ENCODE data around the gene LGI2. TPM values are rescaled to one million over a fixed set of nuclear protein-coding genes. Genes with fewer than 3 reads are reported as not detected.

Gene LGI2
- polyA plus RNA-seq, 1 donor (not counting 4 experiments of a cell fraction or from before 2014, with no cell fraction given) = 0.69 TPM

GRCh38 chr4:25075129-25075528, 44.4 kb upstream of the LGI2 start:
- no peaks in the 10 kb centered on the region for H3K4me1 ChIP-seq (ENCODE audit: control insufficient read depth, extremely low read depth, insufficient read depth, low read length)
- H3K9ac ChIP-seq (ENCODE audit: control insufficient read depth, extremely low read depth, insufficient read depth, low read length) = no peak overlapping the region
- DNase-seq (ENCODE audit: low read depth, low spot score) (no peak), FAIRE-seq (no peak)
- no peak overlapping the region for H2AFZ ChIP-seq (ENCODE audit: control insufficient read depth, low read length)
- H3K9me1 ChIP-seq (ENCODE audit: control insufficient read depth, extremely low read depth, insufficient read depth, low read length) = no peaks in the 10 kb centered on the region
- H3K9me3 ChIP-seq (ENCODE audit: control insufficient read depth, low read depth, low read length) = no peaks in the 10 kb centered on the region
- peaks cover 13% of the 10 kb centered on the region for H3K27me3 ChIP-seq (ENCODE audit: control insufficient read depth, extremely low read depth, insufficient read depth, low read length)
- no peaks in the 10 kb centered on the region for H3K36me3 ChIP-seq (ENCODE audit: control insufficient read depth in 2 of 2, extremely low read depth in 1 of 2, insufficient read depth in 2 of 2, low read length in 2 of 2)
- no peak overlapping the region for H3K4me2 ChIP-seq (ENCODE audit: control insufficient read depth, extremely low read depth, insufficient read depth, low read depth, low read length)
- H3K79me2 ChIP-seq (ENCODE audit: control insufficient read depth, insufficient read depth, low read length) = no peaks in the 10 kb centered on the region
- H3K4me3 ChIP-seq (ENCODE audit: control insufficient read depth in 2 of 3, extremely low read depth in 1 of 3, insufficient read depth in 2 of 3, low read depth in 1 of 3, low read length in 3 of 3) = no peak overlapping the region
- dilution Hi-C loops (cut with MboI; ENCODE audit: extremely low pct_ligation_motif_present, low sequenced_read_pairs) = no loop called here
- TF ChIP-seq EZH2 (IDR thresholded peaks at IDR 0.05; ENCODE audit: low read length) (no peak), CTCF (optimal IDR thresholded peaks at IDR 0.05 in 1 of 3, IDR thresholded peaks at IDR 0.05 in 1 of 3, conservative IDR thresholded peaks at IDR 0.05 in 1 of 3; ENCODE audit: extremely low read depth in 1 of 3, insufficient read depth in 2 of 3, low read length in 3 of 3) (no peak)
- no peak overlapping the region for H3K27ac ChIP-seq (ENCODE audit: control insufficient read depth, insufficient read depth, low read length)
- H4K20me1 ChIP-seq (ENCODE audit: control insufficient read depth, extremely low read depth, insufficient read depth, low read length) = no peaks in the 10 kb centered on the region

GRCh38 chr4:25070545-25070944, 39.8 kb upstream of the LGI2 start:
- Histone ChIP-seq H2AFZ (ENCODE audit: control insufficient read depth, low read length) (no peak overlapping the region), H3K27ac (ENCODE audit: control insufficient read depth, insufficient read depth, low read length) (no peak overlapping the region), H3K9me1 (ENCODE audit: control insufficient read depth, extremely low read depth, insufficient read depth, low read length) (no peaks in the 10 kb centered on the region), H3K9me3 (ENCODE audit: control insufficient read depth, low read depth, low read length) (no peaks in the 10 kb centered on the region), H3K4me2 (ENCODE audit: control insufficient read depth, extremely low read depth, insufficient read depth, low read depth, low read length) (no peak overlapping the region), H4K20me1 (ENCODE audit: control insufficient read depth, extremely low read depth, insufficient read depth, low read length) (no peaks in the 10 kb centered on the region), H3K36me3 (ENCODE audit: control insufficient read depth in 2 of 2, extremely low read depth in 1 of 2, insufficient read depth in 2 of 2, low read length in 2 of 2) (no peaks in the 10 kb centered on the region), H3K4me1 (ENCODE audit: control insufficient read depth, extremely low read depth, insufficient read depth, low read length) (no peaks in the 10 kb centered on the region), H3K27me3 (ENCODE audit: control insufficient read depth, extremely low read depth, insufficient read depth, low read length) (peaks cover 5% of the 10 kb centered on the region), H3K4me3 (ENCODE audit: control insufficient read depth in 2 of 3, extremely low read depth in 1 of 3, insufficient read depth in 2 of 3, low read depth in 1 of 3, low read length in 3 of 3) (no peak overlapping the region), H3K79me2 (ENCODE audit: control insufficient read depth, insufficient read depth, low read length) (no peaks in the 10 kb centered on the region), H3K9ac (ENCODE audit: control insufficient read depth, extremely low read depth, insufficient read depth, low read length) (no peak overlapping the region)
- no peak for FAIRE-seq
- no peak for DNase-seq (ENCODE audit: low read depth, low spot score)
- TF ChIP-seq CTCF (optimal IDR thresholded peaks at IDR 0.05 in 1 of 3, IDR thresholded peaks at IDR 0.05 in 1 of 3, conservative IDR thresholded peaks at IDR 0.05 in 1 of 3; ENCODE audit: extremely low read depth in 1 of 3, insufficient read depth in 2 of 3, low read length in 3 of 3) (no peak), EZH2 (IDR thresholded peaks at IDR 0.05; ENCODE audit: low read length) (no peak)
- dilution Hi-C loops (cut with MboI; ENCODE audit: extremely low pct_ligation_motif_present, low sequenced_read_pairs) = no loop called here
